SK-N-SH (cell line): ENCODE data around the gene AGAP1. TPM values are rescaled to one million over a fixed set of nuclear protein-coding genes. Genes with fewer than 3 reads are reported as not detected.

Source experiments
- CTCF ChIA-PET: fragments of 300-600, 350-600 bp; formaldehyde crosslinking; extraction: SDS; loops from one replicate; lab custom pipeline; 2021; lab: Yijun Ruan, JAX
- POLR2A ChIA-PET: fragments of 350-600 bp; sonication (Branson Sonifier 250); formaldehyde crosslinking; extraction: SDS; loops from one replicate; lab custom pipeline; 2020; ENCODE audit warnings: antibody characterized with exemption, inconsistent platforms; lab: Yijun Ruan, JAX
- DNase-seq: peaks from one replicate; pipeline ENCODE4 v3.0.0; 2012
- H2AFZ ChIP-seq: fragments of 200-600 bp; sonication (generic); 2 replicates; pipeline ENCODE4 v1.8.1; 2016; ENCODE audit warnings: antibody characterized with exemption, mild to moderate bottlenecking, low read depth
- H3F3A ChIP-seq: fragments of 200-600 bp; sonication (generic); replicated peaks from 2 replicates; pipeline ENCODE3; 2016; ENCODE audit warnings: antibody characterized with exemption, mild to moderate bottlenecking; ENCODE audit not compliant: insufficient read depth
- H3K27ac ChIP-seq, 2 experiments: fragments of 200-500 bp in 1 of 2; fragments of 200-600 bp in 1 of 2; sonication (Bioruptor generic) in 1 of 2; sonication (generic), shearing (Covaris generic) in 1 of 2; 2 replicates each; pipeline versions ENCODE4 v1.5.1 to v1.6.1; 2014 to 2016; ENCODE audit warnings: low read depth in 2 of 2, inconsistent platforms in 1 of 2, low read length in 1 of 2, mild to moderate bottlenecking in 1 of 2, mixed read lengths in 1 of 2
- H3K27me3 ChIP-seq: fragments of 200-600 bp; sonication (generic), shearing (Covaris generic); 2 replicates; pipeline ENCODE4 v1.6.1; 2016; ENCODE audit warnings: mixed run types; ENCODE audit not compliant: insufficient read depth
- H3K36me3 ChIP-seq, 2 experiments: fragments of 200-500 bp in 1 of 2; fragments of 200-600 bp in 1 of 2; sonication (Bioruptor generic) in 1 of 2; sonication (generic) in 1 of 2; replicated peaks in 1 of 2; 2 replicates each; pipeline versions ENCODE3 to v1.5.1; 2014 to 2016; ENCODE audit warnings: low read length in 1 of 2, mild to moderate bottlenecking in 1 of 2; ENCODE audit not compliant: insufficient read depth in 2 of 2, control insufficient read depth in 1 of 2
- H3K4me1 ChIP-seq, 2 experiments: fragments of 200-500 bp in 1 of 2; fragments of 200-600 bp in 1 of 2; sonication (Bioruptor generic) in 1 of 2; sonication (generic), shearing (Covaris generic) in 1 of 2; 2 replicates each; pipeline versions ENCODE4 v1.5.1 to v1.6.1; 2014 to 2016; ENCODE audit warnings: low read depth in 1 of 2, low read length in 1 of 2, mixed run types in 1 of 2; ENCODE audit not compliant: insufficient read depth in 2 of 2, control insufficient read depth in 1 of 2
- H3K4me2 ChIP-seq: fragments of 200-600 bp; sonication (generic), shearing (Covaris generic); 2 replicates; pipeline ENCODE4 v1.6.1; 2017; ENCODE audit warnings: mixed run types
- H3K4me3 ChIP-seq, 2 experiments: fragments of 200-500 bp in 1 of 2; fragments of 200-600 bp in 1 of 2; sonication (Bioruptor generic) in 1 of 2; sonication (generic), shearing (Covaris generic) in 1 of 2; 2 replicates each; pipeline versions ENCODE4 v1.5.1 to v1.8.1; 2014 to 2016; ENCODE audit warnings: low read depth in 2 of 2, inconsistent platforms in 1 of 2, low read length in 1 of 2, mild to moderate bottlenecking in 1 of 2, mixed read lengths in 1 of 2, moderate library complexity in 1 of 2
- H3K79me2 ChIP-seq: fragments of 200-600 bp; sonication (generic); 2 replicates; pipeline ENCODE4 v1.8.1; 2017; ENCODE audit warnings: mild to moderate bottlenecking; ENCODE audit not compliant: insufficient read depth
- H3K9ac ChIP-seq: fragments of 200-600 bp; sonication (generic); 2 replicates; pipeline ENCODE4 v1.6.1; 2017; ENCODE audit warnings: mixed run types
- H3K9me2 ChIP-seq: fragments of 200-600 bp; sonication (generic); 2 replicates; pipeline ENCODE4 v1.6.1; 2017; ENCODE audit warnings: mixed run types
- H3K9me3 ChIP-seq: fragments of 200-600 bp; sonication (generic); 2 replicates; pipeline ENCODE4 v1.6.1; 2017; ENCODE audit warnings: mixed run types, mild to moderate bottlenecking, moderate library complexity
- H4K20me1 ChIP-seq: fragments of 200-600 bp; sonication (generic); 2 replicates; pipeline ENCODE4 v1.6.1; 2017; ENCODE audit warnings: mild to moderate bottlenecking, mixed run types; ENCODE audit not compliant: insufficient read depth
- CHD2 ChIP-seq: fragments of 150-350 bp; IDR thresholded peaks from 2 replicates; pipeline ENCODE4 v1.6.1; 2018; ENCODE audit warnings: low read length; ENCODE audit not compliant: partially characterized antibody
- ELF1 ChIP-seq: IDR thresholded peaks from 2 replicates; pipeline ENCODE4 v1.4.0; 2012
- FOXJ3 ChIP-seq: sonication (generic); formaldehyde crosslinking; IDR thresholded peaks from 2 replicates; pipeline ENCODE4 v1.5.1; 2020; ENCODE audit warnings: mild to moderate bottlenecking, missing genetic modification reagents
- GATA2 ChIP-seq: sonication (generic); formaldehyde crosslinking; IDR thresholded peaks from 2 replicates; pipeline ENCODE4 v1.5.0; 2020; ENCODE audit warnings: mild to moderate bottlenecking, missing genetic modification reagents
- NFIC ChIP-seq: IDR thresholded peaks from 2 replicates; pipeline ENCODE4 v1.4.0; 2012; ENCODE audit warnings: borderline replicate concordance
- NRF1 ChIP-seq: IDR thresholded peaks from 2 replicates; pipeline ENCODE4 v1.6.1; 2012; ENCODE audit warnings: low read depth, mild to moderate bottlenecking, low read length
- PBX3 ChIP-seq: IDR thresholded peaks from 2 replicates; pipeline ENCODE4; 2012
- RAD21 ChIP-seq: IDR thresholded peaks from 2 replicates; pipeline ENCODE4 v1.6.1; 2012; ENCODE audit warnings: mild to moderate bottlenecking, low read length
- REST ChIP-seq: IDR thresholded peaks from 2 replicates; pipeline ENCODE4 v1.6.1; 2012; ENCODE audit warnings: mild to moderate bottlenecking, low read depth, low read length, moderate library complexity
- SIN3A ChIP-seq: IDR thresholded peaks from 2 replicates; pipeline ENCODE4 v1.6.1; 2012; ENCODE audit warnings: low read depth, mild to moderate bottlenecking, low read length, moderate library complexity, borderline replicate concordance
- TCF12 ChIP-seq: IDR thresholded peaks from 2 replicates; pipeline ENCODE4 v1.4.0; 2012
- USF1 ChIP-seq: IDR thresholded peaks from 2 replicates; pipeline ENCODE4 v1.4.0; 2012; ENCODE audit warnings: low read depth, borderline replicate concordance
- WGBS: methylation state at CpG from one replicate; pipeline ENCODE4 v1.1.6; 2017; ENCODE audit warnings: low lambda C conversion rate; 5-methylcytosine and 5-hydroxymethylcytosine counted together
- polyA plus RNA-seq, 3 experiments: library from polyadenylated mRNA; depleted of rRNA; stranded (reverse); fragments of >200 nt; gene quantifications; 2 replicates each; pipeline ENCODE4 v1.2.3, GENCODE V29; 2012

The AGAP1 gene
- polyA plus RNA-seq, 1 of the 3 experiments (the other 2 are of a cell fraction) = 8.8 TPM

GRCh38 chr2:235950473-235950809, 456.6 kb downstream of the AGAP1 start (continued):
- no peak for TF ChIP-seq NFIC
- TF ChIP-seq SIN3A = no peak
- TF ChIP-seq GATA2 (CRISPR knock-in tag) = no peak
- TF ChIP-seq RAD21 = no peak
- no peak for TF ChIP-seq CHD2

- no peak overlapping the region for H3K4me3 ChIP-seq
- no peak for TF ChIP-seq PBX3
- no peak for TF ChIP-seq NRF1
- no peak for TF ChIP-seq NFIC
- TF ChIP-seq FOXJ3 = no peak
- TF ChIP-seq USF1 = no peak
- TF ChIP-seq, all 33 proteins: peak for 0
- WGBS = 91% methylated on average over 6 of the region's 6 CpGs
- H3K4me1 ChIP-seq = peaks cover 0 to 5% of the 10 kb centered on the region in 2 experiments; a peak in 2 of 4 replicates
- no peaks in the 10 kb centered on the region for H3K9me2 ChIP-seq
- H3K4me2 ChIP-seq = no peak overlapping the region
- H3K79me2 ChIP-seq = no peaks in the 10 kb centered on the region
- no peak overlapping the region for H3K9ac ChIP-seq
- POLR2A ChIA-PET = no interaction called here
- H3K27ac ChIP-seq = no peak overlapping the region
- no peaks in the 10 kb centered on the region for H3K36me3 ChIP-seq
- H3F3A ChIP-seq = no peaks in the 10 kb centered on the region
- H4K20me1 ChIP-seq = no peaks in the 10 kb centered on the region
- H2AFZ ChIP-seq = no peak overlapping the region
- no peaks in the 10 kb centered on the region for H3K9me3 ChIP-seq
- no peak for DNase-seq
- CTCF ChIA-PET = interaction anchor here (0.6 to 1.4 kb wide), 2 partner anchors 172 to 226 kb away, joined by 3 to 4 read pairs; no protein-coding TSS in a partner anchor
- H3K27me3 ChIP-seq = no peaks in the 10 kb centered on the region
Observed at GRCh38 chr2:235951493-235951892, 457.6 kb downstream of the AGAP1 start.

- Histone ChIP-seq H3K9me2 (no peaks in the 10 kb centered on the region), H3K9me3 (no peaks in the 10 kb centered on the region), H3K4me1 (peaks cover 0 to 5% of the 10 kb centered on the region in 2 experiments; a peak in 2 of 4 replicates), H3K79me2 (no peaks in the 10 kb centered on the region), H3F3A (no peaks in the 10 kb centered on the region), H3K36me3 (no peaks in the 10 kb centered on the region), H3K27me3 (no peaks in the 10 kb centered on the region), H3K27ac (no peak overlapping the region), H4K20me1 (no peaks in the 10 kb centered on the region), H3K9ac (no peak overlapping the region), H3K4me3 (no peak overlapping the region), H2AFZ (no peak overlapping the region), H3K4me2 (no peak overlapping the region; the same call in 1 of the 2 replicates)
- peak; percentile 59 for TF ChIP-seq PBX3
- peak; percentile 71; the same call in 1 of the 2 replicates for TF ChIP-seq TCF12
- 0 out of 2 replicates have a peak, but pooled peaks have one; percentile 38 for TF ChIP-seq GATA2 (CRISPR knock-in tag)
- TF ChIP-seq NFIC = no peak
- TF ChIP-seq ELF1 = no peak
- no peak for TF ChIP-seq SIN3A
- no peak for TF ChIP-seq REST
- WGBS = 70% methylated on average over 2 of the region's 2 CpGs
- CTCF ChIA-PET = interaction anchor here (1.4 kb wide), 1 partner anchor 226 kb away, joined by 4 read pairs; no protein-coding TSS in a partner anchor
- POLR2A ChIA-PET = no interaction called here
- no peak for DNase-seq
Observed at GRCh38 chr2:235951982-235952381, 458.1 kb downstream of the AGAP1 start.
